Esophagus (tissue), 2 donors: Measurements from ENCODE around the gene NAPSA. TPM values are rescaled to one million over a fixed set of nuclear protein-coding genes. Genes with fewer than 3 reads are reported as not detected.

Experiments used
- H3K27ac ChIP-seq, 2 donors: one replicate each; pipeline ENCODE4 v1.5.1; 2013; ENCODE audit warnings: low read depth in 2 of 2, mild to moderate bottlenecking in 2 of 2, inconsistent platforms in 1 of 2, low read length in 1 of 2, moderate library complexity in 1 of 2
- H3K27me3 ChIP-seq, 2 donors: one replicate each; pipeline ENCODE4 v1.6.1; 2013; ENCODE audit warnings: low read length in 2 of 2, control low read depth in 1 of 2, mild to moderate bottlenecking in 1 of 2; ENCODE audit not compliant: insufficient read depth in 2 of 2, control insufficient read depth in 1 of 2
- H3K36me3 ChIP-seq, 2 donors: one replicate each; pipeline ENCODE4 v1.6.1; 2013; ENCODE audit warnings: low read length in 1 of 2; ENCODE audit not compliant: control insufficient read depth in 2 of 2, insufficient read depth in 2 of 2
- H3K4me1 ChIP-seq, 2 donors: one replicate each; pipeline ENCODE4 v1.6.1; 2013; ENCODE audit warnings: low read length in 1 of 2; ENCODE audit not compliant: control insufficient read depth in 2 of 2, insufficient read depth in 2 of 2
- H3K4me3 ChIP-seq, 2 donors: one replicate each; pipeline ENCODE4 v1.5.1; 2013; ENCODE audit warnings: low read length in 2 of 2, mild to moderate bottlenecking in 2 of 2, low read depth in 1 of 2, moderate library complexity in 1 of 2
- H3K9me3 ChIP-seq, 2 donors: one replicate each; pipeline ENCODE4 v1.6.1; 2013; ENCODE audit warnings: mild to moderate bottlenecking in 2 of 2, low read depth in 1 of 2, low read length in 1 of 2, moderate library complexity in 1 of 2; ENCODE audit not compliant: control insufficient read depth in 2 of 2, insufficient read depth in 1 of 2
- WGBS, 2 donors: extraction: QIAGEN DNeasy Blood & Tissue Kit; methylation state at CpG; one replicate each; pipeline ENCODE4 v1.1.7; 2013; 5-methylcytosine and 5-hydroxymethylcytosine counted together
- polyA plus RNA-seq, 2 donors: library from polyadenylated mRNA; stranded (reverse); fragments of 200-250 nt; gene quantifications; one replicate each; pipeline ENCODE4 v1.2.3, GENCODE V29; 2013
- donor health status: healthy with polysubstance abuse.
- donor health status: Bipolar disorder and iron deficiency.

NAPSA gene
- polyA plus RNA-seq, 2 donors: 0.28 to 1.5 TPM

GRCh38 chr19:50378863-50379236, 13.4 kb upstream of the NAPSA start:
- Histone ChIP-seq H3K36me3 (peaks cover 12 to 43% of the 10 kb centered on the region in 2 donors), H3K4me1 (no peaks in the 10 kb centered on the region), H3K27me3 (no peaks in the 10 kb centered on the region), H3K9me3 (no peaks in the 10 kb centered on the region), H3K4me3 (no peak overlapping the region), H3K27ac (no peak overlapping the region)
- 91 to 94% methylated on average over 10 of the region's 10 CpGs for WGBS, 2 donors

- Histone ChIP-seq H3K9me3 (no peaks in the 10 kb centered on the region), H3K4me1 (no peaks in the 10 kb centered on the region), H3K36me3 (peaks cover 12 to 43% of the 10 kb centered on the region in 2 donors), H3K27me3 (no peaks in the 10 kb centered on the region), H3K4me3 (no peak overlapping the region), H3K27ac (no peak overlapping the region)
- 93 to 94% methylated on average over 34 to 36 of the region's 36 CpGs for WGBS, 2 donors
Measured at GRCh38 chr19:50378169-50378862, 12.9 kb upstream of the NAPSA start.

- no peaks in the 10 kb centered on the region for H3K9me3 ChIP-seq
- H3K4me3 ChIP-seq: no peak overlapping the region
- H3K4me1 ChIP-seq: no peaks in the 10 kb centered on the region
- no peak overlapping the region for H3K27ac ChIP-seq
- peaks cover 12 to 42% of the 10 kb centered on the region in 2 donors for H3K36me3 ChIP-seq
- 78 to 82% methylated on average over 9 of the region's 9 CpGs for WGBS, 2 donors
- H3K27me3 ChIP-seq: no peaks in the 10 kb centered on the region
Measured at GRCh38 chr19:50377517-50377916, 12.1 kb upstream of the NAPSA start.

- Histone ChIP-seq H3K9me3 (no peaks in the 10 kb centered on the region), H3K27ac (peak overlapping the region; percentile 56 to 100), H3K36me3 (peaks cover 12 to 38% of the 10 kb centered on the region in 2 donors), H3K4me3 (peak overlapping the region in 1 of 2 donors; percentile 85), H3K27me3 (no peaks in the 10 kb centered on the region), H3K4me1 (no peaks in the 10 kb centered on the region)
- 46 to 49% methylated on average over 7 of the region's 7 CpGs for WGBS, 2 donors
Measured at GRCh38 chr19:50377051-50377461, 11.6 kb upstream of the NAPSA start.

- peak within 1 kb of the TSS; percentile 99 to 100 for H3K27ac ChIP-seq
- no peaks in the 10 kb centered on the region for H3K9me3 ChIP-seq
- H3K4me1 ChIP-seq: no peaks in the 10 kb centered on the region
- H3K4me3 ChIP-seq: peak within 1 kb of the TSS; percentile 85 to 92
- no peaks in the 10 kb centered on the region for H3K27me3 ChIP-seq
- 1% methylated on average over 51 to 67 of the region's 67 CpGs for WGBS, 2 donors
- H3K36me3 ChIP-seq: peaks cover 12 to 32% of the 10 kb centered on the region in 2 donors
Measured at GRCh38 chr19:50376166-50377050, 11.0 kb upstream of the NAPSA start, which contains the start of gene NR1H2. Gene NR1H2 (plus strand): TSS chr19:50376457. CDS start chr19:50377606, 1,149 bp downstream.

GRCh38 chr19:50371914-50372475, 6.6 kb upstream of the NAPSA start:
- Histone ChIP-seq H3K27ac (no peak overlapping the region), H3K36me3 (no peaks in the 10 kb centered on the region), H3K4me3 (no peak overlapping the region), H3K27me3 (no peaks in the 10 kb centered on the region), H3K9me3 (no peaks in the 10 kb centered on the region), H3K4me1 (no peaks in the 10 kb centered on the region)
- WGBS, 2 donors: 83% methylated on average over 10 of the region's 10 CpGs

- peak overlapping the region; percentile 65 to 83 for H3K27ac ChIP-seq
- no peaks in the 10 kb centered on the region for H3K36me3 ChIP-seq
- no peaks in the 10 kb centered on the region for H3K9me3 ChIP-seq
- H3K4me1 ChIP-seq: no peaks in the 10 kb centered on the region
- peak overlapping the region; percentile 54 to 66 for H3K4me3 ChIP-seq
- whole genome bisulfite sequencing, 2 donors: 7 to 10% methylated on average over 33 to 34 of the region's 34 CpGs
- H3K27me3 ChIP-seq: no peaks in the 10 kb centered on the region
Measured at GRCh38 chr19:50368649-50369570, 3.5 kb upstream of the NAPSA start.

- no peak overlapping the region for H3K27ac ChIP-seq
- 64 to 67% methylated on average over 11 of the region's 11 CpGs for WGBS, 2 donors
- H3K4me1 ChIP-seq: peaks cover 0 to 3% of the 10 kb centered on the region in 2 donors
- H3K4me3 ChIP-seq: no peak overlapping the region
- no peaks in the 10 kb centered on the region for H3K9me3 ChIP-seq
- no peaks in the 10 kb centered on the region for H3K27me3 ChIP-seq
- no peaks in the 10 kb centered on the region for H3K36me3 ChIP-seq
Measured at GRCh38 chr19:50362656-50363424, 2.6 kb downstream of the NAPSA start.
